Measurements from ENCODE around the gene TSHR. TPM values are rescaled to one million over a fixed set of nuclear protein-coding genes. Genes with fewer than 3 reads are reported as not detected.

Gene TSHR
- total RNA-seq, 2 experiments from 2014 or later, result 4.9 to 40.0 TPM

DNA sequence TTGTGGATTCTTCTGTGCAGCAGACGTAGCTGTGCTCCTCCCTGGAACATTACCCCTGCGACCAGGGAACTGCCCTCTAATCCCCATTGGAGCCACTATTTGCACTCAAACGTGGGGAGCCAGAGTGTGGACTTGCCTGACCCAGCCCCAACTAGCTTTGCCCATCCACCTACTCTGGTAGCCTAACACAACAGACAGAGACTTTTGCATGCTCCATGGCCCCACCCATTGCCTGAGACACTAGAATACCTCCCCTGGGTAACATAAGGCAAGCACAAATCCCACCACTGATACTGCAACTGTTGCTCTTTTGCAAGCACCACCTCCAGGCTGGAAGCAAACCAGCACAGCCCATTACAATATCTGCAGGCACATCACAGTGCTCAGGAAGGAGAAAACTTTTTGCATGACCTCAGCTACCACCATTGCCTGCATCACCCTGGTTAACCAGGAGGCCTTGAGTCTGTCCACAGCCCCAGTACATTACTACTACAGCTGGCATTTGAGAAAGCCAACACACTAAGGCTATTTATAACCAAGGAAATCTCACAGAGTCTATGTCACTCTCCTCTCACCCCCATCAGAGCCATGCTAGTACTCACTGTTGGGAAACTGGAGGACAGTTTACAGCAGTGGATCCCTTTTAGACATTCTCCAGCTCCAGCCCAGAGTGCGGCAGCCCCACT, 28.9 kb upstream of the TSHR start:
- H3K4me3 ChIP-seq (ENCODE audit: low read depth, low read length, poor library complexity, severe bottlenecking), result no peak overlapping the region
- no peak overlapping the region for H3K27ac ChIP-seq (ENCODE audit: low read depth, low read length, poor library complexity, severe bottlenecking)
- peaks cover 64% of the 10 kb centered on the region for H3K79me2 ChIP-seq (ENCODE audit: insufficient read depth, low read depth, low read length)
- H2AFZ ChIP-seq (ENCODE audit: low read length), result no peak overlapping the region
- H3K4me2 ChIP-seq (ENCODE audit: low read length), result no peak overlapping the region
- TF ChIP-seq, protein P1, sequence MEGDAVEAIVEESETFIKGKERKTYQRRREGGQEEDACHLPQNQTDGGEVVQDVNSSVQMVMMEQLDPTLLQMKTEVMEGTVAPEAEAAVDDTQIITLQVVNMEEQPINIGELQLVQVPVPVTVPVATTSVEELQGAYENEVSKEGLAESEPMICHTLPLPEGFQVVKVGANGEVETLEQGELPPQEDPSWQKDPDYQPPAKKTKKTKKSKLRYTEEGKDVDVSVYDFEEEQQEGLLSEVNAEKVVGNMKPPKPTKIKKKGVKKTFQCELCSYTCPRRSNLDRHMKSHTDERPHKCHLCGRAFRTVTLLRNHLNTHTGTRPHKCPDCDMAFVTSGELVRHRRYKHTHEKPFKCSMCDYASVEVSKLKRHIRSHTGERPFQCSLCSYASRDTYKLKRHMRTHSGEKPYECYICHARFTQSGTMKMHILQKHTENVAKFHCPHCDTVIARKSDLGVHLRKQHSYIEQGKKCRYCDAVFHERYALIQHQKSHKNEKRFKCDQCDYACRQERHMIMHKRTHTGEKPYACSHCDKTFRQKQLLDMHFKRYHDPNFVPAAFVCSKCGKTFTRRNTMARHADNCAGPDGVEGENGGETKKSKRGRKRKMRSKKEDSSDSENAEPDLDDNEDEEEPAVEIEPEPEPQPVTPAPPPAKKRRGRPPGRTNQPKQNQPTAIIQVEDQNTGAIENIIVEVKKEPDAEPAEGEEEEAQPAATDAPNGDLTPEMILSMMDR (conservative IDR thresholded peaks at IDR 0.05; ENCODE audit: low read length), result no peak
- no peak for TF ChIP-seq EZH2phosphoT487 (IDR thresholded peaks at IDR 0.05; ENCODE audit: borderline replicate concordance, low read depth, low read length)
- intact Hi-C loops (cut with micrococcal nuclease; ENCODE audit: unreplicated experiment), result no loop called here
- CTCF ChIA-PET (ENCODE audit: unreplicated experiment), result interaction anchor here (1.1 kb wide), 1 partner anchor 9 kb away, joined by 3 read pairs; no protein-coding TSS in a partner anchor
- peaks cover 38% of the 10 kb centered on the region for H3K4me1 ChIP-seq (ENCODE audit: insufficient read depth, low read length, poor library complexity, severe bottlenecking)
- no TSS peak for BruUV-seq (replicated peaks)
- POLR2A ChIA-PET, result interaction anchor here (0.5 to 1.6 kb wide), 4 partner anchors 11 to 59 kb away, joined by 3 to 5 read pairs (median 4); no protein-coding TSS in a partner anchor
- H4K20me1 ChIP-seq (ENCODE audit: insufficient read depth, low read length), result no peaks in the 10 kb centered on the region
- no peaks in the 10 kb centered on the region for H3K9me2 ChIP-seq (ENCODE audit: insufficient read depth, low read length)
- H3K36me3 ChIP-seq (ENCODE audit: insufficient read depth, low read length), result peaks cover 78% of the 10 kb centered on the region
- peaks cover 27% of the 10 kb centered on the region for H3K9me3 ChIP-seq (ENCODE audit: low read length)
- no peak for DNase-seq (ENCODE audit: low spot score)

DNA sequence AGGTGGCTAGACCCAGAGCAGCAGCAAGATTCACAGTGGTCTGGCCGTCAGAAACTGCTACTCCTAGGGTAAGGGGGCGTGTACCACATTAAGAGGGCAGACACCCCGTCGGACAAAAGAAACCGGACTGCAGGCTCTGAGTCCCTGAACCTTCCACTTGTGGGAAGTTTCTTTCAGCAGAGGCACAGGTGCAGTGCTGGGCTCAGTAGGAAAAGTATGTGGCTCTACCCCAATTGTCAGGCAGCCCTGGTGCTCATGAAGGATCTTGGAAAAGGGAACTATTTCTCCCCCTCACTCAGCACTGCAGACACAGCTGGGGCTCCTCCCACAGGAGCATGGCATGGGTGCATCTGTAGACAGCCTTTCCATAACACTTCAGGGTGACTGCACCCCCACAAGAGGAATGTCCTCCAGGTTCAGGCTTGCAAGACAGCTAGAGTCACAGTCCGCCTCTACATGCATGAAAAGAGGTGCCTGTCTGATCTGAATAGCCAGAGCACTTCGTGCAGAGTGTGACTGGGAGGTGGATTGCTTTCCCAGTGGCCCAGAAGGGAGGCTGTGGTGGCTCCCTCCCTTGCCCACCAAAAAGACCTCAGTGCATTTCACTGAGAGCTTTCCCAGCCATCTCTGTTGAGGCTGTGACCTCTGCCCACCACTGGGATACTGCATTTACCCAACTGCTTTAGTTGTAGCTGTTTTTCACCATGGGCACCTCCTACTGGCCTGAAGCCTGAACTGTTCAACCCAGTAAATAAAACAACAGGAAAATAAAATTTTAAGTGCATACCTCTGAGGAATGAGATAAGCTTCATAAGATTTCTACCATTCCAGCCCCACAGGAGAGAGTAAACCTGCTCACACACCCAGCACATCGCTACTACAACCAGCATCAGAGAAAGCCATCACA, 28.1 kb upstream of the TSHR start:
- Histone ChIP-seq H3K36me3 (ENCODE audit: insufficient read depth, low read length) (peaks cover 77% of the 10 kb centered on the region), H3K27ac (ENCODE audit: low read depth, low read length, poor library complexity, severe bottlenecking) (no peak overlapping the region), H3K9me3 (ENCODE audit: low read length) (peaks cover 32% of the 10 kb centered on the region), H3K4me1 (ENCODE audit: insufficient read depth, low read length, poor library complexity, severe bottlenecking) (peaks cover 46% of the 10 kb centered on the region), H3K79me2 (ENCODE audit: insufficient read depth, low read depth, low read length) (peaks cover 62% of the 10 kb centered on the region), H3K4me3 (ENCODE audit: low read depth, low read length, poor library complexity, severe bottlenecking) (no peak overlapping the region), H3K9me2 (ENCODE audit: insufficient read depth, low read length) (no peaks in the 10 kb centered on the region), H2AFZ (ENCODE audit: low read length) (no peak overlapping the region), H3K4me2 (ENCODE audit: low read length) (no peak overlapping the region), H4K20me1 (ENCODE audit: insufficient read depth, low read length) (no peaks in the 10 kb centered on the region)
- POLR2A ChIA-PET, result interaction anchor here (0.6 to 1.6 kb wide), 5 partner anchors 12 to 566 kb away, joined by 3 to 5 read pairs (median 3); partner anchors contain the start of gene CEP128
- intact Hi-C loops (cut with micrococcal nuclease; ENCODE audit: unreplicated experiment), result no loop called here
- DNase-seq (ENCODE audit: low spot score), result no peak
- CTCF ChIA-PET (ENCODE audit: unreplicated experiment), result interaction anchor here (0.5 kb wide), 2 partner anchors 30 to 50 kb away, joined by 3 to 9 read pairs; no protein-coding TSS in a partner anchor
- BruUV-seq (replicated peaks), result no TSS peak
- TF ChIP-seq, protein P1 (conservative IDR thresholded peaks at IDR 0.05; ENCODE audit: low read length), result peak; percentile 52
- no peak for TF ChIP-seq EZH2phosphoT487 (IDR thresholded peaks at IDR 0.05; ENCODE audit: borderline replicate concordance, low read depth, low read length)

All from OCI-LY7 (cell line).